IPS-20b (cell line): ENCODE measurements around the gene PHF2.

Experiments used
- H3K27ac ChIP-seq: one replicate; pipeline ENCODE4 v1.5.1; 2013; ENCODE audit warnings: low read length
- H3K27me3 ChIP-seq: 2 replicates; pipeline ENCODE4 v1.6.1; 2013; ENCODE audit warnings: mild to moderate bottlenecking, low read length, inconsistent platforms; ENCODE audit not compliant: insufficient read depth
- H3K36me3 ChIP-seq: 2 replicates; pipeline ENCODE4 v1.6.1; 2013; ENCODE audit warnings: low read depth, mild to moderate bottlenecking, inconsistent platforms, low read length, moderate library complexity; ENCODE audit not compliant: insufficient read depth
- H3K4me1 ChIP-seq: 2 replicates; pipeline ENCODE4 v1.6.1; 2013; ENCODE audit warnings: mild to moderate bottlenecking, control low read depth, inconsistent platforms, low read length, moderate library complexity; ENCODE audit not compliant: insufficient read depth
- H3K4me3 ChIP-seq: 2 replicates; pipeline ENCODE4 v1.5.1; 2013; ENCODE audit warnings: mild to moderate bottlenecking, low read length, inconsistent platforms
- H3K9ac ChIP-seq: 2 replicates; pipeline ENCODE4 v1.6.1; 2013; ENCODE audit warnings: low read depth, mild to moderate bottlenecking, inconsistent platforms, low read length, moderate library complexity
- H3K9me3 ChIP-seq: 2 replicates; pipeline ENCODE4 v1.6.1; 2013; ENCODE audit warnings: mild to moderate bottlenecking, low read depth, low read length, inconsistent platforms; ENCODE audit not compliant: insufficient read depth

PHF2 gene

GRCh38 chr9:93572221-93572620 lies 4.2 kb upstream of the PHF2 start:
- Histone ChIP-seq H3K9ac (no peak overlapping the region), H3K4me1 (peaks cover 4% of the 10 kb centered on the region; the same call in 1 of the 2 replicates)

GRCh38 chr9:93572636-93573515 lies 3.5 kb upstream of the PHF2 start:
- Histone ChIP-seq H3K9me3 (peaks cover 10% of the 10 kb centered on the region), H3K4me1 (peaks cover 4% of the 10 kb centered on the region; the same call in 1 of the 2 replicates), H3K9ac (no peak overlapping the region), H3K36me3 (no peaks in the 10 kb centered on the region), H3K27me3 (peaks cover 14% of the 10 kb centered on the region), H3K4me3 (no peak overlapping the region), H3K27ac (no peak overlapping the region)

More at GRCh38 chr9:93572221-93572620, 4.2 kb upstream of the PHF2 start:
- no peak overlapping the region for H3K27ac ChIP-seq
- no peaks in the 10 kb centered on the region for H3K36me3 ChIP-seq
- H3K4me3 ChIP-seq = no peak overlapping the region
- peaks cover 8% of the 10 kb centered on the region; the same call in 1 of the 2 replicates for H3K27me3 ChIP-seq
- H3K9me3 ChIP-seq = peaks cover 10% of the 10 kb centered on the region

- Histone ChIP-seq H3K36me3 (no peaks in the 10 kb centered on the region), H3K9ac (no peak overlapping the region), H3K27ac (no peak overlapping the region), H3K9me3 (peaks cover 10% of the 10 kb centered on the region), H3K4me1 (peaks cover 4% of the 10 kb centered on the region; the same call in 1 of the 2 replicates), H3K27me3 (peaks cover 20% of the 10 kb centered on the region), H3K4me3 (no peak overlapping the region)
Observed at GRCh38 chr9:93573516-93573828, 2.9 kb upstream of the PHF2 start.

DNA sequence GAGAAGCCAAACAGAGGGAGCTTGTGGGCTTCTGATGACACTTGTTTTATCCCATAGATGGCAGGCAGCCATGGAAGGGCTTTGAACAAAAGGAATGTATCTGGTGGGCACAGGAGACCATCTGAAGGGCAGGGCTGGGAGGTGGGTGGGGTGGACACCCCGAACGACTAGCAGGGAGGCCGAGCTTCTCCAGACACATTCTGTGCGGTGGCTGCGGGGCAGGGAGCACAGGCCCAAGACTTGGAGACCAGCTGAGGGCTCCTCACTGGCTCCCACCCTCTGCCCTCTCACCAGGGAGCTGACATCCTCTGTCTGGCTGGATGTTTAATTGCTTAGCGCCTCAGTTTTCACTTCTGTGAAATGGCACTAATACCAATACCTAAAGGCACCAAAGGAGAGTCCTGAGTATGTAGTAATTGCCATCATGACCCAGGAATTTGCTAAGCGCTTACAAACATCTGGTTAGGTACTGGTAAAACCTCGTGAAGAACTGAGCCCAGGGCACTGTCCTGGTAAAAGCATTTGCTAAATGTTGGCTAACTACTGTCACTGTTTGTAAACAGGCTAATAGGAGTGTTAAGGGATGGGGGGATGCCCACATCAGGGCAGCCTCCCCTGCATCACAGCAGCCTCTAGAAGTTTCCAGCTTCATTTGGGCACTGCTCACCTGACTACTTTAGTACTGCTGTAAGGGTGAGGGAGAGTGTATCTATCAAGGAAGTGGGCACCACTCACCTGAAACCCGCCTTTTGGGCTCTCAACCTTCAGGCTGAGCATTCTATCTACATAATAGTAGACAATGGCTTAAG lies 2.1 kb upstream of the PHF2 start:
- H3K36me3 ChIP-seq = no peaks in the 10 kb centered on the region
- H3K27me3 ChIP-seq = peaks cover 21% of the 10 kb centered on the region
- peaks cover 4% of the 10 kb centered on the region; the same call in 1 of the 2 replicates for H3K4me1 ChIP-seq
- H3K9me3 ChIP-seq = peaks cover 10% of the 10 kb centered on the region
- H3K9ac ChIP-seq = no peak overlapping the region
- H3K27ac ChIP-seq = no peak overlapping the region
- no peak overlapping the region for H3K4me3 ChIP-seq

- Histone ChIP-seq H3K4me1 (peaks cover 4% of the 10 kb centered on the region; the same call in 1 of the 2 replicates), H3K27ac (no peak overlapping the region), H3K4me3 (peak overlapping the region; percentile 70), H3K9me3 (peaks cover 10% of the 10 kb centered on the region), H3K9ac (peak overlapping the region; percentile 66; the same call in 1 of the 2 replicates), H3K36me3 (no peaks in the 10 kb centered on the region), H3K27me3 (peaks cover 21% of the 10 kb centered on the region)
Observed at GRCh38 chr9:93574900-93575795, 1.2 kb upstream of the PHF2 start.

DNA sequence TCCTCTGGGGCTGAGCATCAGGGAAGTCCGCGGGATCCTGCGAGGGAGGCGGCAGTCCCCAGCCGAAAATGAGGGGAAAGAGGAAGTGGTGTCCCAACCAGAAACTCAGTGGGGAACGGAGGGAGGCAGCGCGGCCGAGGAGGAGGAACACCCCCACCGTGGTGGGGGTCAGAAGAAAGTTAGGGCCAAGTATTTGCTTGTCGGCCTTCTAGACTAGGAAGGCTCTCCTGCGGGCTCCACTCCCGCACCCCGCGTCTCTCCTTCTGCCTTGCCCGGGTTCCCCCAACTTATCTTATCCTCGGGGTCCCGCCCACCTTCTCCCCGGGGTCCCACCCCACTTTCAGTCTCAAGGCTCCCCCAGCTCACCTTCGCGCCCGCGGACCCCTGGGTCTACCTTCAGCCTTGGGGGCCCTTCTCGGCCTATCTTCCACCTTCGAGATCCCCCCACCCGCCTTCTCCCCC lies 557 bp upstream of the PHF2 start:
- no peak overlapping the region for H3K27ac ChIP-seq
- peaks cover 4% of the 10 kb centered on the region; the same call in 1 of the 2 replicates for H3K4me1 ChIP-seq
- peaks cover 5% of the 10 kb centered on the region for H3K9me3 ChIP-seq
- peak overlapping the region; percentile 66; the same call in 1 of the 2 replicates for H3K9ac ChIP-seq
- no peaks in the 10 kb centered on the region for H3K36me3 ChIP-seq
- H3K4me3 ChIP-seq = peak overlapping the region; percentile 70
- H3K27me3 ChIP-seq = peaks cover 21% of the 10 kb centered on the region

DNA sequence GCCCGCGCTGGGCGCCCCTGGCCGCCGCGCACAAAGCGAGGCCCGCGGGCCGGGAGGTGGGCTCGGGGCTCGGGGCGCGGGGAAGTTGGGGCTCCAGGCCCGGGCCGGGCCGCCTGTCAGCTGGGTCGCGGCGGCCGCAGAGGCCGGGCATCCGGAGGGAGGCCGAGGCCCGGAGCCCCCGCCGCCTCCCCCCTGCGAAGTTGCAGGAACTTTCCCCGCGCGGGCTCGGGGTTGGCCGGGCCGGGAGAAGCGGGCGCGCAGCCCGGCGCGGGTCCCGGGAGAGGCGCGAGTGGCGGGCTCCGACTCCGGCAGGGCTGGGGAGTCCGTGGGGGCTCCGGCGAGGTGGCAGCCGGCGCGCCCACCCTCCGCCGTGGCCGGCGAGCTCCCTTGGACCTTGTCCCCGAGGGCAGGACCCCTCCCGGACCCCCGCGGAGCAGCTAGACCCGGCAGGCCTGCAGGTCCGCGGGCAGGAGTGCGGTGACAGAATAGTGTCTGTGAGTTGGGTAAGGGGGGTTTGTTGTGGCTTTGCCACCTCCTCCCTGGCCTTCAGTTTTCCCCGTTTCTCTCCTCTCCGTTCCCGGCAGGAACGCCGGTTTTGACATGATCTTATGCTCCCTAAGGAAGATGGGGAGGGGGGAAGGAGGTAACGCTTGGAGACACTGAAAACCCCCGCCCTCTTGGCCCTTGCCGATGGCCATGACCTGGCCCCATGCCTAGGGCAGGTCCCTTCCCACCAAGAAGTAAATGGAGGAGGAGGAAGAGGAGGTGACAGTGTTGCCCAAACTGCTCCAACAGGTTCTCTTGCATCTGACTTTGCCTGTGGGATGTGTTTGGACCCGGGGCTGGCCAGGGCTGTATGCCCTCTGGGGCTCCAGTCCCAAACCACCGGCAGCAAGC lies 942 bp downstream of the PHF2 start:
- peaks cover 8% of the 10 kb centered on the region for H3K4me1 ChIP-seq
- H3K36me3 ChIP-seq = no peaks in the 10 kb centered on the region
- peaks cover 21% of the 10 kb centered on the region for H3K27me3 ChIP-seq
- no peaks in the 10 kb centered on the region for H3K9me3 ChIP-seq
- no peak overlapping the region for H3K27ac ChIP-seq
- H3K4me3 ChIP-seq = peak overlapping the region; percentile 75
- H3K9ac ChIP-seq = peak overlapping the region; percentile 60; the same call in 1 of the 2 replicates

- Histone ChIP-seq H3K9me3 (no peaks in the 10 kb centered on the region), H3K4me3 (peak overlapping the region; percentile 75), H3K9ac (no peak overlapping the region), H3K4me1 (peaks cover 9% of the 10 kb centered on the region), H3K27ac (no peak overlapping the region), H3K27me3 (peaks cover 21% of the 10 kb centered on the region), H3K36me3 (no peaks in the 10 kb centered on the region)
Observed at GRCh38 chr9:93577975-93578682, 1.7 kb downstream of the PHF2 start.

DNA sequence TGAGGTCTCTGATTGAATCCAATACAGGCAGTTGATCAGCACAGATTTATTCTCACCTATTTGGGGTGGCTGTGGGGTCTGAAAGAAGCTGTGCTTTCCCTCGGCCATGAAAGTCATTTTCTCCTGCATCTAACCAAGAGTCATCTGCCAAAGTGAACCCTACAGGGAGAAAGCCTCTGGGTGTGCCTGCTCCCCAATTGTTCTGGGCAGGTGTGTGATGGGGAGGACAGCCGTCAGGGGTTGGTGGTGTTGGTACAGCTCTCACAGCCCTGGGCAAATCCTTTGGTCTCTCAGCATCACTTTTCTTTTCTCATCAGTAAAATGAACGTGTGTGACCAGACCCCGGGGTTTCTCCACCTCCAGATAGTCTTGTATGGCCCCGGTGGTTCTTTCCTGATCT lies 2.5 kb downstream of the PHF2 start:
- H3K36me3 ChIP-seq = no peaks in the 10 kb centered on the region
- peaks cover 21% of the 10 kb centered on the region for H3K27me3 ChIP-seq
- H3K9me3 ChIP-seq = no peaks in the 10 kb centered on the region
- peaks cover 9% of the 10 kb centered on the region for H3K4me1 ChIP-seq
- H3K4me3 ChIP-seq = no peak overlapping the region
- no peak overlapping the region for H3K27ac ChIP-seq
- H3K9ac ChIP-seq = no peak overlapping the region
